Fibroblast of lung (primary cell): Measurements from ENCODE around the gene COBL. TPM values are rescaled to one million over a fixed set of nuclear protein-coding genes. Genes with fewer than 3 reads are reported as not detected.

Source experiments
- DNase-seq, 2 donors: peaks; one replicate each; pipeline versions ENCODE4 v3.0.0 to v3.0.0-alpha.2; 2010; ENCODE audit warnings: low read depth in 2 of 2
- H2AFZ ChIP-seq: 2 replicates; pipeline ENCODE4 v1.5.1; 2012; ENCODE audit warnings: low read length, control low read depth, inconsistent platforms
- H3K27ac ChIP-seq: 2 replicates; pipeline ENCODE4 v1.5.1; 2011; ENCODE audit warnings: low read length, control low read depth; ENCODE audit not compliant: insufficient read depth
- H3K27me3 ChIP-seq: 2 replicates; pipeline ENCODE4 v1.5.1; 2011; ENCODE audit warnings: mild to moderate bottlenecking, low read length; ENCODE audit not compliant: control insufficient read depth, insufficient read depth
- H3K36me3 ChIP-seq: 2 replicates; pipeline ENCODE4 v1.5.1; 2011; ENCODE audit warnings: low read length; ENCODE audit not compliant: control insufficient read depth, insufficient read depth
- H3K4me1 ChIP-seq: 2 replicates; pipeline ENCODE4 v1.5.1; 2011; ENCODE audit warnings: low read length; ENCODE audit not compliant: control insufficient read depth, insufficient read depth; ENCODE audit errors: extremely low read depth
- H3K4me2 ChIP-seq: 2 replicates; pipeline ENCODE4 v1.5.1; 2011; ENCODE audit warnings: low read length, control low read depth; ENCODE audit not compliant: insufficient read depth; ENCODE audit errors: extremely low read depth
- H3K4me3 ChIP-seq, 4 experiments: fragments of 200-600 bp in 1 of 4; sonication (generic) in 1 of 4; replicated peaks in 1 of 4; 2 replicates each; pipeline ENCODE4 v1.5.1; 2011 to 2016; ENCODE audit warnings: low read length in 4 of 4, low read depth in 3 of 4, mild to moderate bottlenecking in 3 of 4, control low read depth in 2 of 4, inconsistent platforms in 1 of 4, mixed read lengths in 1 of 4; ENCODE audit not compliant: insufficient read depth in 1 of 4; ENCODE audit errors: control extremely low read depth in 1 of 4
- H3K79me2 ChIP-seq: 2 replicates; pipeline ENCODE4 v1.5.1; 2012; ENCODE audit warnings: mild to moderate bottlenecking, low read length, inconsistent platforms; ENCODE audit not compliant: control insufficient read depth, insufficient read depth
- H3K9ac ChIP-seq: 2 replicates; pipeline ENCODE4 v1.5.1; 2011; ENCODE audit warnings: mild to moderate bottlenecking, low read length, control low read depth; ENCODE audit not compliant: insufficient read depth
- H3K9me3 ChIP-seq: 2 replicates; pipeline ENCODE4 v1.5.1; 2012; ENCODE audit warnings: low read depth, low read length; ENCODE audit not compliant: control insufficient read depth, insufficient read depth
- H4K20me1 ChIP-seq: 2 replicates; pipeline ENCODE4 v1.5.1; 2011; ENCODE audit warnings: low read length; ENCODE audit not compliant: control insufficient read depth, insufficient read depth; ENCODE audit errors: extremely low read depth
- EZH2 ChIP-seq: IDR thresholded peaks from 2 replicates; pipeline ENCODE4 v1.5.1; 2012; ENCODE audit warnings: low read length, control low read depth, mild to moderate bottlenecking; ENCODE audit errors: missing control alignments
- polyA plus RNA-seq, 2 donors: library from polyadenylated mRNA; depleted of rRNA in 1 of 2; stranded (reverse) in 1 of 2; unstranded in 1 of 2; fragments of >200 nt; gene quantifications; 2 replicates each; pipeline ENCODE4 v1.2.1, GENCODE V29; 2011 to 2012; ENCODE audit warnings: missing spikeins in 1 of 2
- total RNA-seq: library from RNA; depleted of rRNA; stranded (reverse); fragments of >200 nt; gene quantifications from 2 replicates; pipeline ENCODE4 v1.2.1, GENCODE V29; 2014
- TF ChIP-seq, protein P1 (sequence below), 2 donors: IDR thresholded peaks in 1 of 2; conservative IDR thresholded peaks in 1 of 2; 1 replicate in 1 of 2; 2 replicates in 1 of 2; pipeline ENCODE4 v1.5.1; 2011 to 2012; ENCODE audit warnings: low read length in 2 of 2, control low read depth in 1 of 2, inconsistent platforms in 1 of 2, low read depth in 1 of 2, mild to moderate bottlenecking in 1 of 2

Gene COBL
- total and polyA plus RNA-seq, 2 donors (not counting 1 experiment from before 2014, with no cell fraction given): 0.10 to 0.33 TPM

DNA sequence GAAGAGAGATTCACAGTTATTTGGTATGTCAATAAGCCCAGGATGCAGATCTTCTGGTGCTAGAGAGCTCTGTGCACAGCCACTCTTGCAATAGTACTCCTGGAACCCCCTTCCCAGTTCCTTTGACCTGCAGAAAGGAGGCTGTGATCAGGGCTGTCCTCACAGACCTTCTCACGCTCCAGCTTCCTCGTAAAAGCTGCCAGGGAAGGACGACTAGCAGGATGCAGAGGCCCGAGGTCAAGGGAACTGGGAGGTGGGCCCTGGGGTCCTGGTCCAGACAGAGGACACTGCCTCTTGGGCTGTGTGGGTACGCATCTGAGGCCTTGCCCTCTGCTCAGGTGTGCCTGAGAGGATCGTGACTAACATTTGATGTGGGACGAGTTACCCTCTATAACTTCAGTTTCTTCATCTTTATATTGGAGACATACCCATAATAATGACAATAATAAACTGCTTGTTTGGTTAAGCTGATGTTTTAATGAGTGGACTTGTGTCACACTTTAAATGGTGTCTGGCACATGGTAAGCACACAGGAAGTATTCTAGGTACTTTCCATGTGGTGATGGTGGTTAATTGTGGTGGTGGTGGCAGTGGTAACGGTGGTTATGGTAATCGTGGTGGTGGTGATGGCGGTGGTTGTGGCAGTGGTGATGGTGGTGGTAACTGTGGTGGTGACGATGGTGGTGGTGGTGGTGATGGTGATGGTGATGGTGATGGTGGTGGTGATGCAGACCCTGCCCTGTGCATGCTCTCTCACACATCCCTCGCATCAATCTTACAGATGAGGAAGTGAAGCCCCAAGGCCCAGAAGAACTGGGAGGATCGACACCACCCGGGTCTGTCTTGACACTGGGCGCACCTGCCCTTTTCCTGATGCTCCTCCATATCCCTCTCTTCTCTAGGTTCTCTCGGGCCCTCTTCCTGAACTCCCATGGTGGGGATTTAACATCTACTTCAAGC lies 298.8 kb downstream of the COBL start:
- no peak for DNase-seq
- H3K36me3 ChIP-seq: no peaks in the 10 kb centered on the region
- TF ChIP-seq EZH2: no peak
- TF ChIP-seq, protein P1, sequence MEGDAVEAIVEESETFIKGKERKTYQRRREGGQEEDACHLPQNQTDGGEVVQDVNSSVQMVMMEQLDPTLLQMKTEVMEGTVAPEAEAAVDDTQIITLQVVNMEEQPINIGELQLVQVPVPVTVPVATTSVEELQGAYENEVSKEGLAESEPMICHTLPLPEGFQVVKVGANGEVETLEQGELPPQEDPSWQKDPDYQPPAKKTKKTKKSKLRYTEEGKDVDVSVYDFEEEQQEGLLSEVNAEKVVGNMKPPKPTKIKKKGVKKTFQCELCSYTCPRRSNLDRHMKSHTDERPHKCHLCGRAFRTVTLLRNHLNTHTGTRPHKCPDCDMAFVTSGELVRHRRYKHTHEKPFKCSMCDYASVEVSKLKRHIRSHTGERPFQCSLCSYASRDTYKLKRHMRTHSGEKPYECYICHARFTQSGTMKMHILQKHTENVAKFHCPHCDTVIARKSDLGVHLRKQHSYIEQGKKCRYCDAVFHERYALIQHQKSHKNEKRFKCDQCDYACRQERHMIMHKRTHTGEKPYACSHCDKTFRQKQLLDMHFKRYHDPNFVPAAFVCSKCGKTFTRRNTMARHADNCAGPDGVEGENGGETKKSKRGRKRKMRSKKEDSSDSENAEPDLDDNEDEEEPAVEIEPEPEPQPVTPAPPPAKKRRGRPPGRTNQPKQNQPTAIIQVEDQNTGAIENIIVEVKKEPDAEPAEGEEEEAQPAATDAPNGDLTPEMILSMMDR (conservative IDR thresholded peaks at IDR 0.05 in 1 of 2, IDR thresholded peaks at IDR 0.05 in 1 of 2; ENCODE audit: low read depth in 1 of 2, low read length in 2 of 2): no peak
- H3K9ac ChIP-seq: no peak overlapping the region
- no peak overlapping the region for H2AFZ ChIP-seq
- H3K27me3 ChIP-seq: no peaks in the 10 kb centered on the region
- no peaks in the 10 kb centered on the region for H3K9me3 ChIP-seq
- H3K79me2 ChIP-seq: no peaks in the 10 kb centered on the region
- no peak overlapping the region for H3K4me2 ChIP-seq
- H3K4me1 ChIP-seq: no peaks in the 10 kb centered on the region
- no peak overlapping the region for H3K4me3 ChIP-seq
- no peaks in the 10 kb centered on the region for H4K20me1 ChIP-seq
- H3K27ac ChIP-seq: no peak overlapping the region

DNA sequence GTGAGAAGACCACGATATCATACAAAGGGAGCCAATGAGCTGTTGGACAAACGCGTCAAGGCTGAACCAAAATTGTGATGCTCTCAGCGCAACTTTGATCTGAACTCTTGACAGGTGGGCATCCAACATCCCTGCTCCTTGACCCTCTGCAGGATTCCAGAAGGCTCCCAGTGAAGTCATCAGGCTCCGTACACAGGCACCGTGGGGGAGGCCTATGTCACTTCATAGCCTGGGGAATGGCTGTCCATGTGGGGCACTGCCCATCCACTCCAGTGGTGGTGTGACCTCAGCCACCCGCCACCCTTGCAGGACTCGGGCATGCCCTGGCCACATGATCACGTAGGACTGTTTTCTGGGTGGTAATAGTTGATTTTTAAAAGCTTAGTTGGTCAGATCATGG lies 300.1 kb downstream of the COBL start:
- no peaks in the 10 kb centered on the region for H3K36me3 ChIP-seq
- peaks cover 5% of the 10 kb centered on the region for H3K27me3 ChIP-seq
- DNase-seq: no peak
- no peak overlapping the region for H3K4me2 ChIP-seq
- no peak overlapping the region for H3K27ac ChIP-seq
- H4K20me1 ChIP-seq: no peaks in the 10 kb centered on the region
- H3K4me3 ChIP-seq: no peak overlapping the region
- no peak overlapping the region for H2AFZ ChIP-seq
- no peaks in the 10 kb centered on the region for H3K79me2 ChIP-seq
- H3K4me1 ChIP-seq: no peaks in the 10 kb centered on the region
- H3K9ac ChIP-seq: no peak overlapping the region
- H3K9me3 ChIP-seq: no peaks in the 10 kb centered on the region
- TF ChIP-seq, protein P1 (conservative IDR thresholded peaks at IDR 0.05 in 1 of 2, IDR thresholded peaks at IDR 0.05 in 1 of 2; ENCODE audit: low read depth in 1 of 2, low read length in 2 of 2): no peak
- no peak for TF ChIP-seq EZH2

DNA sequence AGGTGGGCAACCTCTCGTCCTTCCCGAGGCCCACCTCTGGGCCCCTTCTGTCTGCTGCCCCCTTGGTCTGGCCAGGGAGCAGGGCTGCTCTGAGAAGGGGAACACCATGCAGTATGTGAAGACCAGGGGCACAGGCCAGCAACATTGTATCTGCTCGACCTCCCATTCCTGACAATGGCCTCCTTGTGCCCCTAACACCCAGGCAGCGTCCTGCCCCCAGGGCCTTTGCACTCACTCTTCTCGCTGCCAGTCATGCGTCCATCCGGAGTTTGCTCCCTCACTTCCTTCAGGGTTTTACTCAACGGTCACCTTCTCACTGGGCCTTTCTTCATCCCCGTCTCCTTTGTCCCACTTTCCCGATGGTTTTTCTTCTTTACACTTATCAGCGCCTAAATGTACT lies 301.0 kb downstream of the COBL start:
- Histone ChIP-seq H3K9me3 (no peaks in the 10 kb centered on the region), H3K9ac (no peak overlapping the region), H3K27ac (no peak overlapping the region), H3K79me2 (no peaks in the 10 kb centered on the region), H3K4me3 (no peak overlapping the region), H3K4me2 (no peak overlapping the region), H3K27me3 (peaks cover 5% of the 10 kb centered on the region), H4K20me1 (no peaks in the 10 kb centered on the region), H2AFZ (no peak overlapping the region), H3K36me3 (no peaks in the 10 kb centered on the region), H3K4me1 (peaks cover 1% of the 10 kb centered on the region)
- TF ChIP-seq, protein P1 (conservative IDR thresholded peaks at IDR 0.05 in 1 of 2, IDR thresholded peaks at IDR 0.05 in 1 of 2; ENCODE audit: low read depth in 1 of 2, low read length in 2 of 2): no peak
- TF ChIP-seq EZH2: no peak
- DNase-seq: no peak
